ENCODE data around the gene UXT.

The UXT gene

GRCh38 chrX:47661539-47661938 is 2.6 kb upstream of the UXT start:
- Histone ChIP-seq H3K4me1 (ENCODE audit: insufficient read depth, insufficient read length) (peaks cover 2% of the 10 kb centered on the region), H3K9me3 (ENCODE audit: insufficient read depth, low read length) (peaks cover 10% of the 10 kb centered on the region), H3K36me3 (ENCODE audit: insufficient read depth, insufficient read length, low read length) (peaks cover 14% of the 10 kb centered on the region), H3K9ac (ENCODE audit: insufficient read length, low read depth) (no peak overlapping the region), H3K4me3 (ENCODE audit: insufficient read length, low read depth) (no peak overlapping the region), H3K27me3 (ENCODE audit: insufficient read depth, insufficient read length) (no peaks in the 10 kb centered on the region)
- no peak for TF ChIP-seq ZNF274 (IDR thresholded peaks at IDR 0.05; ENCODE audit: low read depth, low read length)
- no peak for TF ChIP-seq SUZ12 (IDR thresholded peaks at IDR 0.05; ENCODE audit: extremely low read depth, insufficient read depth, insufficient read length)
- TF ChIP-seq YY1 (IDR thresholded peaks at IDR 0.05; ENCODE audit: insufficient read depth, insufficient read length) = no peak
- no peak for DNase-seq (ENCODE audit: low read depth, low spot score)

GRCh38 chrX:47659421-47659726 is 394 bp upstream of the UXT start:
- Histone ChIP-seq H3K36me3 (ENCODE audit: insufficient read depth, insufficient read length, low read length) (peaks cover 29% of the 10 kb centered on the region), H3K4me3 (ENCODE audit: insufficient read length, low read depth) (peak overlapping the region; percentile 80), H3K4me1 (ENCODE audit: insufficient read depth, insufficient read length) (peaks cover 2% of the 10 kb centered on the region), H3K27me3 (ENCODE audit: insufficient read depth, insufficient read length) (no peaks in the 10 kb centered on the region), H3K9ac (ENCODE audit: insufficient read length, low read depth) (no peak overlapping the region), H3K9me3 (ENCODE audit: insufficient read depth, low read length) (peaks cover 10% of the 10 kb centered on the region)
- TF ChIP-seq ZNF274 (IDR thresholded peaks at IDR 0.05; ENCODE audit: low read depth, low read length) = no peak
- TF ChIP-seq SUZ12 (IDR thresholded peaks at IDR 0.05; ENCODE audit: extremely low read depth, insufficient read depth, insufficient read length) = no peak
- no peak for TF ChIP-seq YY1 (IDR thresholded peaks at IDR 0.05; ENCODE audit: insufficient read depth, insufficient read length)
- DNase-seq (ENCODE audit: low read depth, low spot score) = no peak

- H3K4me3 ChIP-seq (ENCODE audit: insufficient read length, low read depth) = peak overlapping the region; percentile 80
- H3K27me3 ChIP-seq (ENCODE audit: insufficient read depth, insufficient read length) = no peaks in the 10 kb centered on the region
- H3K9me3 ChIP-seq (ENCODE audit: insufficient read depth, low read length) = peaks cover 10% of the 10 kb centered on the region
These were observed 688 bp downstream of the UXT start for GRCh38 chrX:47658301-47658683.

GRCh38 chrX:47651043-47651905 is 7.7 kb downstream of the UXT start:
- DNase-seq (ENCODE audit: low read depth, low spot score) = no peak
- Histone ChIP-seq H3K36me3 (ENCODE audit: insufficient read depth, insufficient read length, low read length) (peaks cover 59% of the 10 kb centered on the region), H3K9me3 (ENCODE audit: insufficient read depth, low read length) (no peaks in the 10 kb centered on the region), H3K9ac (ENCODE audit: insufficient read length, low read depth) (peak overlapping the region; percentile 58), H3K4me1 (ENCODE audit: insufficient read depth, insufficient read length) (peaks cover 4% of the 10 kb centered on the region), H3K4me3 (ENCODE audit: insufficient read length, low read depth) (peak overlapping the region; percentile 30), H3K27me3 (ENCODE audit: insufficient read depth, insufficient read length) (no peaks in the 10 kb centered on the region)
- TF ChIP-seq YY1 (IDR thresholded peaks at IDR 0.05; ENCODE audit: insufficient read depth, insufficient read length) = no peak
- TF ChIP-seq ZNF274 (IDR thresholded peaks at IDR 0.05; ENCODE audit: low read depth, low read length) = no peak
- TF ChIP-seq SUZ12 (IDR thresholded peaks at IDR 0.05; ENCODE audit: extremely low read depth, insufficient read depth, insufficient read length) = no peak

More at GRCh38 chrX:47658301-47658683, 688 bp downstream of the UXT start:
- TF ChIP-seq YY1 (IDR thresholded peaks at IDR 0.05; ENCODE audit: insufficient read depth, insufficient read length) (no peak), ZNF274 (IDR thresholded peaks at IDR 0.05; ENCODE audit: low read depth, low read length) (no peak), SUZ12 (IDR thresholded peaks at IDR 0.05; ENCODE audit: extremely low read depth, insufficient read depth, insufficient read length) (no peak)
- DNase-seq (ENCODE audit: low read depth, low spot score) = no peak
- Histone ChIP-seq H3K36me3 (ENCODE audit: insufficient read depth, insufficient read length, low read length) (peaks cover 36% of the 10 kb centered on the region), H3K9ac (ENCODE audit: insufficient read length, low read depth) (peak overlapping the region; percentile 1), H3K4me1 (ENCODE audit: insufficient read depth, insufficient read length) (peaks cover 2% of the 10 kb centered on the region)

- no peak for TF ChIP-seq YY1 (IDR thresholded peaks at IDR 0.05; ENCODE audit: insufficient read depth, insufficient read length)
- TF ChIP-seq SUZ12 (IDR thresholded peaks at IDR 0.05; ENCODE audit: extremely low read depth, insufficient read depth, insufficient read length) = no peak
- no peak for TF ChIP-seq ZNF274 (IDR thresholded peaks at IDR 0.05; ENCODE audit: low read depth, low read length)
- H3K27me3 ChIP-seq (ENCODE audit: insufficient read depth, insufficient read length) = no peaks in the 10 kb centered on the region
These were observed 8.6 kb downstream of the UXT start, which contains the start of gene ELK1 for GRCh38 chrX:47650164-47651042. Gene ELK1 (minus strand): TSS chrX:47650563. CDS start chrX:47641441, 9,122 bp downstream.

GRCh38 chrX:47649781-47650163 is 9.2 kb downstream of the UXT start:
- peaks cover 11% of the 10 kb centered on the region for H3K4me1 ChIP-seq (ENCODE audit: insufficient read depth, insufficient read length)
- peaks cover 48% of the 10 kb centered on the region for H3K36me3 ChIP-seq (ENCODE audit: insufficient read depth, insufficient read length, low read length)
- TF ChIP-seq SUZ12 (IDR thresholded peaks at IDR 0.05; ENCODE audit: extremely low read depth, insufficient read depth, insufficient read length) (no peak), YY1 (IDR thresholded peaks at IDR 0.05; ENCODE audit: insufficient read depth, insufficient read length) (no peak), ZNF274 (IDR thresholded peaks at IDR 0.05; ENCODE audit: low read depth, low read length) (no peak)
- H3K9ac ChIP-seq (ENCODE audit: insufficient read length, low read depth) = peak overlapping the region; percentile 97
- H3K27me3 ChIP-seq (ENCODE audit: insufficient read depth, insufficient read length) = no peaks in the 10 kb centered on the region
- no peak for DNase-seq (ENCODE audit: low read depth, low spot score)
- peak overlapping the region; percentile 86 for H3K4me3 ChIP-seq (ENCODE audit: insufficient read length, low read depth)
- no peaks in the 10 kb centered on the region for H3K9me3 ChIP-seq (ENCODE audit: insufficient read depth, low read length)

More at GRCh38 chrX:47650164-47651042, 8.6 kb downstream of the UXT start, which contains the start of gene ELK1:
- DNase-seq (ENCODE audit: low read depth, low spot score) = peak; percentile 97
- Histone ChIP-seq H3K9ac (ENCODE audit: insufficient read length, low read depth) (peak within 1 kb of the TSS; percentile 97), H3K36me3 (ENCODE audit: insufficient read depth, insufficient read length, low read length) (peaks cover 51% of the 10 kb centered on the region), H3K4me1 (ENCODE audit: insufficient read depth, insufficient read length) (peaks cover 7% of the 10 kb centered on the region), H3K4me3 (ENCODE audit: insufficient read length, low read depth) (peak within 1 kb of the TSS; percentile 86), H3K9me3 (ENCODE audit: insufficient read depth, low read length) (no peaks in the 10 kb centered on the region)

All from NT2/D1 (cell line).